GM23248 (cell line): ENCODE results near the gene FXYD5.

Experiments
- EZH2 ChIP-seq: fragments of 200-600 bp; sonication (generic); IDR thresholded peaks from 2 replicates; pipeline ENCODE4 v1.6.1; 2018; ENCODE audit warnings: antibody characterized with exemption, mild to moderate bottlenecking; ENCODE audit not compliant: insufficient read depth, poor library complexity, severe bottlenecking
- EZH2phosphoT487 ChIP-seq: fragments of 200-600 bp; sonication (generic); IDR thresholded peaks from 2 replicates; pipeline ENCODE4 v1.6.1; 2018; ENCODE audit warnings: antibody characterized with exemption, moderate library complexity, mild to moderate bottlenecking, low read depth; ENCODE audit not compliant: insufficient read depth

DNA sequence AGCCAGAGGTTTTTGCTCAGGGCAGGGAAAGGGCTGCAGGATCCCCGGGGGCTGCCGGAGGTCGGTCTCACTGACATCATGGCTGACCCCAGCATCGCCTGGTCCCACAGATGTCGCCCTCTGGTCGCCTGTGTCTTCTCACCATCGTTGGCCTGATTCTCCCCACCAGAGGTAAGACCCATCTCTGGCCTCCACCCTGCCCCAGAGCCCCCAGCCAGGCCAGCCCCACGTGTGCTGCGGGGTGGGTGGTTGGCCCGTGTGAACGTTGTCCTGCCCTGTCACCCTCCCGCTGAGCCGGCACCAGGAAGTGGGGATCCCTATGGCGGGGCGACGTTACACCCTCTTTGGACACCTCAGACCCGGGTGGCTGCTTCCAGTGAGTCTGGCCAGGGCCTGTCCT, 906 bp downstream of the FXYD5 start:
- no peak for TF ChIP-seq EZH2
- TF ChIP-seq EZH2phosphoT487, result no peak
